Measurements from ENCODE around the gene TMA7.
"Not testable (repeated sequence)": the region's sequence is repeated elsewhere in the genome, so short reads cannot be mapped to it uniquely, and the experiment has no call there.

Gene TMA7

GRCh38 chr3:48434591-48435222 is 5.3 kb upstream of the TMA7 start:
- DNase-seq = no peak

GRCh38 chr3:48435223-48435595 is 4.8 kb upstream of the TMA7 start:
- no peak for DNase-seq

- peak; percentile 73 for DNase-seq
Measured at GRCh38 chr3:48435774-48436476, 4.1 kb upstream of the TMA7 start.

GRCh38 chr3:48436477-48436787 is 3.6 kb upstream of the TMA7 start:
- DNase-seq = no peak

GRCh38 chr3:48436855-48437254 is 3.2 kb upstream of the TMA7 start:
- no peak for DNase-seq

- no peak for DNase-seq
Measured at GRCh38 chr3:48437812-48438211, 2.2 kb upstream of the TMA7 start.

- DNase-seq = no peak
Measured at GRCh38 chr3:48440590-48440958, 517 bp downstream of the TMA7 start.

GRCh38 chr3:48441940-48442339 is 1.9 kb downstream of the TMA7 start:
- DNase-seq = no peak

GRCh38 chr3:48445277-48445882 is 5.3 kb downstream of the TMA7 start:
- no peak for DNase-seq

- DNase-seq = no peak
Measured at GRCh38 chr3:48446043-48446424, 6.0 kb downstream of the TMA7 start.

GRCh38 chr3:48446425-48447193 is 6.6 kb downstream of the TMA7 start, which contains the start of gene ATRIP:
Gene ATRIP (plus strand): TSS chr3:48446737. CDS start chr3:48446846, 109 bp downstream.
- DNase-seq = peak; percentile 89

GRCh38 chr3:48451270-48451669 is 11.2 kb downstream of the TMA7 start:
- DNase-seq = no peak

GRCh38 chr3:48456456-48456855 is 16.4 kb downstream of the TMA7 start:
- DNase-seq = no peak

- no peak for DNase-seq
Measured at GRCh38 chr3:48459331-48459730, 19.3 kb downstream of the TMA7 start.

- DNase-seq = no peak
Measured at GRCh38 chr3:48459773-48460516, 19.9 kb downstream of the TMA7 start.

GRCh38 chr3:48460517-48460902 is 20.5 kb downstream of the TMA7 start:
- no peak for DNase-seq

GRCh38 chr3:48461767-48462166 is 21.7 kb downstream of the TMA7 start:
- not testable (repeated sequence) for DNase-seq

- DNase-seq = no peak
Measured at GRCh38 chr3:48463703-48464102, 23.6 kb downstream of the TMA7 start.

- DNase-seq = no peak
Measured at GRCh38 chr3:48464713-48465221, 24.7 kb downstream of the TMA7 start.

- no peak for DNase-seq
Measured at GRCh38 chr3:48465237-48465530, 25.1 kb downstream of the TMA7 start.

GRCh38 chr3:48465531-48466378 is 25.7 kb downstream of the TMA7 start:
- peak; percentile 84 for DNase-seq
